Suprapubic skin (tissue), 4 donors: Measurements from ENCODE around the gene SNTA1. TPM values are rescaled to one million over a fixed set of nuclear protein-coding genes. Genes with fewer than 3 reads are reported as not detected.
"Not testable (repeated sequence)": the region's sequence is repeated elsewhere in the genome, so short reads cannot be mapped to it uniquely, and the experiment has no call there.

Experiments used
- DNase-seq, 2 donors: peaks; one replicate each; pipeline ENCODE4 v3.0.0-alpha.2; 2019; ENCODE audit warnings: low spot score in 2 of 2
- H3K27ac ChIP-seq: fragments of 200-600 bp; sonication (generic); one replicate; pipeline ENCODE4 v1.5.1; 2019
- H3K27me3 ChIP-seq: fragments of 200-600 bp; sonication (generic); one replicate; pipeline ENCODE4 v1.5.1; 2019
- H3K36me3 ChIP-seq: fragments of 200-600 bp; sonication (generic); one replicate; pipeline ENCODE4 v1.5.1; 2019
- H3K4me1 ChIP-seq: fragments of 200-600 bp; sonication (generic); one replicate; pipeline ENCODE4 v1.5.1; 2019
- H3K4me3 ChIP-seq: fragments of 200-600 bp; sonication (generic); one replicate; pipeline ENCODE4 v1.5.1; 2019; ENCODE audit warnings: mild to moderate bottlenecking
- H3K9me3 ChIP-seq: fragments of 200-600 bp; sonication (generic); one replicate; pipeline ENCODE4 v1.5.1; 2019
- EP300 ChIP-seq: sonication (generic); formaldehyde crosslinking; IDR thresholded peaks from one replicate; pipeline ENCODE4 v1.6.1; 2017; ENCODE audit warnings: antibody characterized with exemption
- POLR2A ChIP-seq, 2 donors: fragments of 450-650 bp; IDR thresholded peaks; one replicate each; pipeline ENCODE4 v1.6.1; 2017; ENCODE audit warnings: antibody characterized with exemption in 2 of 2, mild to moderate bottlenecking in 2 of 2, moderate library complexity in 2 of 2
- POLR2AphosphoS5 ChIP-seq, 3 donors: sonication (generic); formaldehyde crosslinking; IDR thresholded peaks; one replicate each; pipeline ENCODE4 v1.6.1; 2017; ENCODE audit warnings: antibody characterized with exemption in 3 of 3
- WGBS: methylation state at CpG from one replicate; pipeline ENCODE4 v1.1.5; 2018; 5-methylcytosine and 5-hydroxymethylcytosine counted together
- total RNA-seq, 4 donors: library from RNA; depleted of rRNA; stranded (reverse); fragments of >200 nt; gene quantifications; one replicate each; pipeline ENCODE4 v1.1.0, GENCODE V29; 2016
- TF ChIP-seq, protein P1 (sequence below), 2 donors: fragments of 200-600 bp in 1 of 2; fragments of 450-650 bp in 1 of 2; sonication (generic) in 1 of 2; IDR thresholded peaks; one replicate each; pipeline ENCODE4 v1.5.1; 2016 to 2019; ENCODE audit warnings: antibody characterized with exemption in 2 of 2, mild to moderate bottlenecking in 1 of 2, moderate library complexity in 1 of 2

The SNTA1 gene
- total RNA-seq = 10 to 100 TPM in 3 of 4 donors, 1 to 10 TPM in 1; 8.1 to 20.0 (median 14.1) TPM

DNA sequence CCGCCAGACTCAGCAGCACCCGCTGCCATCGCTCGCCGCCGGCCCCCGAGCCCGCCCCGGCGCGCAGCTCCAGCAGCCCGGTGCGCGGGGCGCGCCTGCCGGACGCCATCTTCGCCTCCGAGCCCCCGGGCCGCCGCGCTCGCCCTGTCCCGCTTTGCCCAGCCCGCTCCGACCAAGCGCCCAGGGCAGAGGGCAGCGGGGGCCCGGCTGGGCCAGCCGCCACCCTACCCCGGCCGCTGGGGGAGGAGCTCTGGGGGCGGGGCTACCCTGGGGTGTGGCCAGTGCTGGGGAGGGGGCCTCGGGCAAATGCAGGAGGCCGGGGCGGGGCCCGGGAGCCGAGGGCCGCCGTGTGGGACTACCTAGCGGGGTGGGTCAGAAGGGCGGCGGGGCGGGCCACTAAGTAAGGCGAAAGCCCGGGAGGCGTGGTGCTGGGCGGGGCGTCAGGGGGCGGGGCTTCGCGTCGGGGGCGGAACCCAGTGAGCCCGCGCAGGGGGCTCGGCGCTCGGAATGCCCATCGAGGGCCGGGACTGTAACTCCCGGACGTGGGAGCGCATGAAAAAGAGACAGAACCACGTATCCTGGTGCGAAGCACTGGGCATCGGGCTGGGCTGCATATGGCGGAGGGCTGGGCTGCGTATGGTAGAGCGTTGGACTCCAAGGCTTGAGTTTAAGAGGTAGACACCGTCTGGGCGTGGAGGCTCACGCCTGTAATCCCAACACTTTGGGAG, at the start of gene SNTA1:
Gene SNTA1, minus strand, starts transcription at position 252 of the 728 bp plus-strand sequence. Its CDS starts 143 bp downstream, at position 109.
- Histone ChIP-seq H3K4me1 (peaks cover 17% of the 10 kb centered on the region), H3K9me3 (no peaks in the 10 kb centered on the region), H3K36me3 (no peaks in the 10 kb centered on the region), H3K27me3 (no peaks in the 10 kb centered on the region), H3K4me3 (peak within 1 kb of the TSS; percentile 74), H3K27ac (peak within 1 kb of the TSS; percentile 81)
- WGBS = no CpG with 5 or more reads among the region's 75 CpGs
- DNase-seq = peak; percentile 94 to 95
- no peak for TF ChIP-seq EP300
- TF ChIP-seq, protein P1, sequence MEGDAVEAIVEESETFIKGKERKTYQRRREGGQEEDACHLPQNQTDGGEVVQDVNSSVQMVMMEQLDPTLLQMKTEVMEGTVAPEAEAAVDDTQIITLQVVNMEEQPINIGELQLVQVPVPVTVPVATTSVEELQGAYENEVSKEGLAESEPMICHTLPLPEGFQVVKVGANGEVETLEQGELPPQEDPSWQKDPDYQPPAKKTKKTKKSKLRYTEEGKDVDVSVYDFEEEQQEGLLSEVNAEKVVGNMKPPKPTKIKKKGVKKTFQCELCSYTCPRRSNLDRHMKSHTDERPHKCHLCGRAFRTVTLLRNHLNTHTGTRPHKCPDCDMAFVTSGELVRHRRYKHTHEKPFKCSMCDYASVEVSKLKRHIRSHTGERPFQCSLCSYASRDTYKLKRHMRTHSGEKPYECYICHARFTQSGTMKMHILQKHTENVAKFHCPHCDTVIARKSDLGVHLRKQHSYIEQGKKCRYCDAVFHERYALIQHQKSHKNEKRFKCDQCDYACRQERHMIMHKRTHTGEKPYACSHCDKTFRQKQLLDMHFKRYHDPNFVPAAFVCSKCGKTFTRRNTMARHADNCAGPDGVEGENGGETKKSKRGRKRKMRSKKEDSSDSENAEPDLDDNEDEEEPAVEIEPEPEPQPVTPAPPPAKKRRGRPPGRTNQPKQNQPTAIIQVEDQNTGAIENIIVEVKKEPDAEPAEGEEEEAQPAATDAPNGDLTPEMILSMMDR (IDR thresholded peaks at IDR 0.05) = no peak
- no peak for TF ChIP-seq POLR2A (IDR thresholded peaks at IDR 0.05)

DNA sequence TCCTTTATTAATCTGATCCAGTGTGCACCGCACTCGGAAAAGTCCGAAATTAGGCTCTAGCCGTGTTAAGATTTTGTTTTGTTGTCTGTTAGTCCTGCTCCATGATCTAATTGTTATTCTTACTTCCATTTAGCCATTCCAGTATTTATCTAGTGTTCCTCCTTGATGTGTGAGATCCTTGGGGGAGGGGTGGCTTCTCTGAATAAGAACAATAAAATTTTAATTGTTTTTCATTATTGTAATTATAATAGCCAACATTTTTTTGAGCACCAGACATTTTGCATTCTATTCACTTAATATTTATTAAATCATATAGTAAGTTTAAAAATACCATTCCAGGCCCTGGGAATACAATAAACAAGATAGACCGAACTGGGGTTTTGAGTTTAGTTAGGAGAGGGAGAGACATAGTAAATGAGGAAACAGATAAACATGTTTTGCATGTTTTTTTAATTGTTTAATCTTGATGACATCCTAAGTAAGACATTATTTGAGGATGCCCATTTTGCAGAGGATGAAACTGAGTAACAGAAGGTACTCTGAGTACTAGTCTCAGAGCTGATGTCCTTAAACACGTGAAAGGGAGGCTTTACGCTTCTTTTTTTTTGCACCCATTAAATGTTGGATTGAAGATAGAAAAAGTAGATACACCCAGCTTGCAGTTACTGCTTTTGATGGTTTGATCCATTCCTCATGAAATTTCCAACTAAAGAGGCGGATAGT, 47.5 kb upstream of the SNTA1 start:
- no peak for TF ChIP-seq EP300
- no peak for TF ChIP-seq POLR2A (IDR thresholded peaks at IDR 0.05)
- TF ChIP-seq, protein P1 (IDR thresholded peaks at IDR 0.05) = no peak
- TF ChIP-seq POLR2AphosphoS5 (IDR thresholded peaks at IDR 0.05) = no peak
- no peak for DNase-seq
- Histone ChIP-seq H3K9me3 (no peaks in the 10 kb centered on the region), H3K4me1 (peaks cover 26% of the 10 kb centered on the region), H3K27me3 (no peaks in the 10 kb centered on the region), H3K36me3 (no peaks in the 10 kb centered on the region), H3K27ac (peak overlapping the region; percentile 91), H3K4me3 (peak overlapping the region; percentile 93)
- WGBS = 49% methylated on average over 8 of the region's 8 CpGs

DNA sequence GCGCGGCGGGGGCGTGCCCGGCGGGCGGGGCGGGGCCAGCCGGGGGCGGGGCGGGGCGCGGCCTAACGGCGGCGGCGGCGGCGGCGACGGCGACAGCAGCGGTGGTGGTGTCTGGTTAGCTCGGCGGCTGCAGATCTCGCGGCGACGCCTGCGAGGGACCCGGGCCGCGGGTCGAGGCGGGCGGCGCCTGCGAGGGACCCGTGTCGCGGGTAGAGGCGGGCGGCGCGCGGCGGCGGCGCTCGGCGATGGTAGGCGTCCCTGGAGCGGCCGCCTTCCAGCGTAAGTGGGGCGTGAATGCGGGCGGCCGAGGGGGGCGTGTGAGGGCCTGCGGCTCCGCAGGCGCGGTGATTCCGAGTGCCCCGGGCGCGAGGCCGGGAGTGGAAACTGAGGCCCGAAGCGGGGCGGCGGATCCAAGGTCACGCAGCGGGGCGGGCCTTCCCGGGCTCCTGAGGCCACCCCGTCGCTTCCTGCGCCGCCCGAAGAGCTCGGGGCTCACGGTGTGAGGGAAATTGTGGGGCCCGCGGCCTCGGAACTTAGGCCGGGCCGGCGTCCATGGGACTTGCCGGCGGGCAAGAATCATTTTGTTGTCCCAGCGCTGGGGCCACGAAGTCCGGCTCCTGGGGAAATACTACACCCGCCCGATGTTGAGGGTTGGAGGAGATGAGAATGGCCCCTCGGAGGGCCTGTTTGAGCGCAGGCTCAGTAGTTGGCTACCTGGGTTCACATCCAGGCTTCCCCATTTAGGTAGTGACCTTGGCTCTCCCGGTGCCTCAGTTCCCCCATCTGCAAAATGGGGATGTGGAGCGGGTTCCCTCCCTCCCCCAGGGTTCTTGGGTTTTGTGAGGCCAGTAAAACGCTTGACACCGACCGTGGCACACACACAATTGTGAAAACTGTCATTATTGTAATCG, 46.7 kb upstream of the SNTA1 start, which contains the start of gene CBFA2T2:
Gene CBFA2T2, plus strand, starts transcription at position 74 of the 911 bp plus-strand sequence. Its CDS starts 172 bp downstream, at position 246.
- peak within 1 kb of the TSS; percentile 93 for H3K4me3 ChIP-seq
- WGBS = 1% methylated on average over 34 of the region's 105 CpGs
- H3K4me1 ChIP-seq = peaks cover 23% of the 10 kb centered on the region
- no peaks in the 10 kb centered on the region for H3K36me3 ChIP-seq
- no peaks in the 10 kb centered on the region for H3K27me3 ChIP-seq
- H3K9me3 ChIP-seq = no peaks in the 10 kb centered on the region
- DNase-seq = peak; percentile 82 to 87
- peak within 1 kb of the TSS; percentile 91 for H3K27ac ChIP-seq
- TF ChIP-seq, protein P1 (IDR thresholded peaks at IDR 0.05) = no peak
- no peak for TF ChIP-seq POLR2AphosphoS5 (IDR thresholded peaks at IDR 0.05)
- no peak for TF ChIP-seq EP300
- TF ChIP-seq POLR2A (IDR thresholded peaks at IDR 0.05) = no peak

- no peaks in the 10 kb centered on the region for H3K9me3 ChIP-seq
- TF ChIP-seq EP300 (no peak), POLR2A (IDR thresholded peaks at IDR 0.05) (peak in 1 of 2 donors; percentile 89), POLR2AphosphoS5 (IDR thresholded peaks at IDR 0.05) (peak; percentile 65 to 87 (median 84))
- TF ChIP-seq, protein P1 (IDR thresholded peaks at IDR 0.05) = no peak
- under 1% methylated on average over 32 of the region's 36 CpGs for WGBS
- peak overlapping the region; percentile 93 for H3K4me3 ChIP-seq
- H3K27ac ChIP-seq = peak overlapping the region; percentile 91
- H3K4me1 ChIP-seq = peaks cover 23% of the 10 kb centered on the region
- peak; percentile 99 to 100 for DNase-seq
- no peaks in the 10 kb centered on the region for H3K36me3 ChIP-seq
- H3K27me3 ChIP-seq = no peaks in the 10 kb centered on the region
Observed at GRCh38 chr20:33489495-33490022, 46.0 kb upstream of the SNTA1 start.

GRCh38 chr20:33488661-33489494, 45.3 kb upstream of the SNTA1 start:
- not testable (repeated sequence) for DNase-seq, H3K36me3 ChIP-seq, H3K9me3 ChIP-seq, H3K27me3 ChIP-seq
- peak overlapping the region; percentile 93 for H3K4me3 ChIP-seq
- peaks cover 23% of the 10 kb centered on the region for H3K4me1 ChIP-seq
- peak overlapping the region; percentile 91 for H3K27ac ChIP-seq
- 90% methylated on average over 32 of the region's 32 CpGs for WGBS
